Prostate gland (tissue), 2 donors: ENCODE results near the gene TANC1. TPM values are rescaled to one million over a fixed set of nuclear protein-coding genes. Genes with fewer than 3 reads are reported as not detected.
"Not testable (repeated sequence)": the region's sequence is repeated elsewhere in the genome, so short reads cannot be mapped to it uniquely, and the experiment has no call there.

ENCODE experiments used
- DNase-seq: peaks from one replicate; pipeline ENCODE4 v3.0.0-alpha.2; 2019; ENCODE audit warnings: low spot score
- H3K27ac ChIP-seq, 2 donors: fragments of 200-600 bp; sonication (generic); 2 replicates each; pipeline ENCODE4 v1.5.1; 2017 to 2019
- H3K27me3 ChIP-seq: fragments of 200-600 bp; sonication (generic); replicated peaks from 2 replicates; pipeline ENCODE4 v1.5.1; 2019; ENCODE audit not compliant: insufficient read depth
- H3K36me3 ChIP-seq, 2 donors: fragments of 200-600 bp; sonication (generic); 1 replicate in 1 of 2; 2 replicates in 1 of 2; pipeline versions ENCODE4 v1.5.1 to v1.8.1; 2017 to 2019
- H3K4me1 ChIP-seq: fragments of 200-600 bp; sonication (generic); replicated peaks from 2 replicates; pipeline ENCODE4 v1.5.1; 2019
- H3K4me3 ChIP-seq, 2 donors: fragments of 200-600 bp; sonication (generic); 2 replicates each; pipeline ENCODE4 v1.5.1; 2017 to 2019
- H3K9me3 ChIP-seq: fragments of 200-600 bp; sonication (generic); 2 replicates; pipeline ENCODE4 v1.5.1; 2017
- CTCF ChIP-seq, 4 experiments: fragments of 200-600 bp in 2 of 4; fragments of 450-650 bp in 2 of 4; sonication (generic) in 2 of 4; IDR thresholded peaks; 1 replicate in 3 of 4; 2 replicates in 1 of 4; pipeline ENCODE4 v1.5.1; 2016 to 2019; ENCODE audit warnings: antibody characterized with exemption in 4 of 4, mild to moderate bottlenecking in 2 of 4, moderate library complexity in 2 of 4
- POLR2A ChIP-seq: fragments of 450-650 bp; IDR thresholded peaks from one replicate; pipeline ENCODE4 v1.6.1; 2016; ENCODE audit warnings: antibody characterized with exemption, mild to moderate bottlenecking
- POLR2AphosphoS5 ChIP-seq: sonication (generic); formaldehyde crosslinking; IDR thresholded peaks from one replicate; pipeline ENCODE4 v1.6.1; 2017; ENCODE audit warnings: antibody characterized with exemption
- WGBS: methylation state at CpG from one replicate; pipeline ENCODE4 v1.1.5; 2018; 5-methylcytosine and 5-hydroxymethylcytosine counted together
- intact Hi-C: fragments of 100-400 bp; cut with DNase I; formaldehyde crosslinking; loops from one replicate; pipeline ENCODE4 v1.14.2; 2022
- total RNA-seq, 2 donors: library from RNA; depleted of rRNA; stranded (reverse); fragments of >200 nt; gene quantifications; one replicate each; pipeline ENCODE4 v1.1.0, GENCODE V29; 2016

TANC1 gene
- total RNA-seq, 2 donors from 2014 or later: 33.5 to 39.7 TPM

DNA sequence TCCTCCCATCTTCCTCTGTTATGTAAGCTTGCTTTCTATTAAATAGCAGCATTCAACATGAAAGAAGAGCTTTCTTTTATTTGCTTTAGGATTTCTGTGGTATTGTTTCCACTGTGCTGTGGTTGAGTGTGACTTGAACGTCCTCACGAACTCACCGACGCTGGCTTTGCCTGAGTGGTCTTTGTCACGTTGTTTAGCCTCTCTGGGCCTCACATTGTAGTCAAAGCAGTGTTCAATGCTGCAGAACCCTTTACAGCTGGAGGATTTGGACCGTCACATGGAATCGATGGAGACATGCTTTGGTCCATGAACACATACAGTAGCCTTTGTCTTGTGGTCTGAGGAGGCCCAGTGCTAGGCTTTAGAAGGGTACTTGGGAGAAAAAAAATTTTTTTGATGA lies 66.3 kb downstream of the TANC1 start:
- no peaks in the 10 kb centered on the region for H3K36me3 ChIP-seq
- H3K27ac ChIP-seq: no peak overlapping the region
- H3K4me3 ChIP-seq: no peak overlapping the region
- H3K4me1 ChIP-seq: no peaks in the 10 kb centered on the region
- no peaks in the 10 kb centered on the region for H3K9me3 ChIP-seq
- WGBS: 85% methylated on average over 7 of the region's 7 CpGs
- H3K27me3 ChIP-seq: no peaks in the 10 kb centered on the region
- DNase-seq: no peak
- TF ChIP-seq CTCF (IDR thresholded peaks at IDR 0.05) (no peak), POLR2AphosphoS5 (no peak), POLR2A (no peak)
- intact Hi-C loops: loop anchor here (10.0 kb wide), 1 partner anchor 80 kb away; no protein-coding TSS in a partner anchor

DNA sequence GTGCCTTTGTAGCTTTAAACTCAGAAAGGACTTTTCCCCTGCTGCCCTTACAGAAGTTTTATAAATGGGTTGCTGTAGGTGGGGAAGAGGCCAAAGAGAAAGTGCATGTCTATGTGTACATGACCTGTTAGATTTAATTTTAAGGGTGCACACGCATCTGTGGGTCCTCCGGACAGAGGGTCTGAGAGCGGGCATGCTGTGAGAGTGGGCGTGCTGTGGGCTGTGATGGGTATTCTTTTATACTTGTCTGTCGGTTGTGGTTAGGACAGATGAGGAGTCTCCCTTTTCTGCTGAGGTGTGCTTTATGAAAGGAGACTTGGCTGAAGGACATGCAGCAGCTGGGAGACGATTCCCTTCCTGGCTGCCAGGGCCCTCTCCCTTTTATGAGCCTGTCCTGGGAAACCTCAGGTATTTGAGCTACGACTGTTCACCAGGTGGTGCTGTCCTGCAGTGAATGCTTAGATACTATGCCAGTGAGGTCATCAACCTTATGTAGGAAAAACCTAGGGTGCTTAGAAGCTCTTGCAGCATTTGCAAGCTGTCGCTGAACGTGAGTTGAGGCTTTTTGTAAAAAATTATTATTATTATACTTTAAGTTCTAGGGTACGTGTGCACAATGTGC lies 67.5 kb downstream of the TANC1 start:
- Histone ChIP-seq H3K4me3 (no peak overlapping the region), H3K9me3 (no peaks in the 10 kb centered on the region), H3K27ac (no peak overlapping the region), H3K4me1 (no peaks in the 10 kb centered on the region), H3K27me3 (no peaks in the 10 kb centered on the region), H3K36me3 (no peaks in the 10 kb centered on the region)
- WGBS: 55% methylated on average over 10 of the region's 10 CpGs
- intact Hi-C loops: loop anchor here (10.0 kb wide), 1 partner anchor 79 kb away; no protein-coding TSS in a partner anchor
- DNase-seq: peak; percentile 89
- TF ChIP-seq POLR2AphosphoS5 (peak; percentile 86), POLR2A (no peak), CTCF (IDR thresholded peaks at IDR 0.05) (peak in 3 of 4 experiments; percentile 66 to 87 (median 73))

DNA sequence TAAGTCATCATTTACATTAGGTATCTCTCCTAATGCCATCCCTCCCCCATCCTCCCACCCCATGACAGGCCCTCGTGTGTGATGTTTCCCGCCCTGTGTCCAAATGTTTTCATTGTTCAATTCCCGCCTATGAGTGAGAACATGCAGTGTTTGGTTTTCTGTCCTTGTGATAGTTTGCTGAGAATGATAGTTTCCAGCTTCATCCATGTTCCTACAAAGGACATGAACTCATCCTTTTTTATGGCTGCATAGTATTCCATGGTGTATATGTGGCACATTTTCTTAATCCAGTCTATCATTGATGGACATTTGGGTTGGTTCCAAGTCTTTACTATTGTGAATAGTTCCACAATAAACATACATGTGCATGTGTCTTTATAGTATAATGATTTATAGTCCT lies 68.0 kb downstream of the TANC1 start:
- H3K27me3 ChIP-seq, H3K4me1 ChIP-seq, H3K27ac ChIP-seq, H3K36me3 ChIP-seq, DNase-seq, H3K9me3 ChIP-seq, H3K4me3 ChIP-seq: not testable (repeated sequence)
- intact Hi-C loops: loop anchor here (10.0 kb wide), 1 partner anchor 78 kb away; no protein-coding TSS in a partner anchor
- WGBS: 83% methylated on average over 3 of the region's 3 CpGs

DNA sequence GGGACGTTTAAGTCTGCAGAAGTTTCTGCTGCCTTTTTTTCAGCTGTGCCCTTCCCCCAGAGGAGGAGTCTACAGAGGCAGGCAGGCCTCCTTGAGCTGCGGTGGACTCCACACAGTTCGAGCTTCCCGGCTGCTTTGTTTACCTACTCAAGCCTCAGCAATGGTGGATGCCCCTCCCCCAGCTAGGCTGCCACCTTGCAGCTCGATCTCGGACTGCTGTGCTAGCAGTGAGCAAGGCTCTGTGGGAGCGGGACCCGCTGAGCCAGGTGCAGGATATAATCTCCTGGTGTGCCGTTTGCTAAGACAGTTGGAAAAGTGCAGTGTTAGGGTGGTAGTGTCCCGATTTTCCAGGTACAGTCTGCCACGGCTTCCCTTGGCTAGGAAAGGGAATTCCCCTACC lies 72.9 kb downstream of the TANC1 start:
- Histone ChIP-seq H3K4me1 (peaks cover 33% of the 10 kb centered on the region), H3K27ac (peak overlapping the region in 1 of 2 donors; percentile 54)
- not testable (repeated sequence) for H3K9me3 ChIP-seq, H3K4me3 ChIP-seq, H3K27me3 ChIP-seq, H3K36me3 ChIP-seq, DNase-seq
- WGBS: 95% methylated on average over 11 of the region's 11 CpGs
- intact Hi-C loops: loop anchor here (10.0 kb wide), 1 partner anchor 67 kb away; no protein-coding TSS in a partner anchor

DNA sequence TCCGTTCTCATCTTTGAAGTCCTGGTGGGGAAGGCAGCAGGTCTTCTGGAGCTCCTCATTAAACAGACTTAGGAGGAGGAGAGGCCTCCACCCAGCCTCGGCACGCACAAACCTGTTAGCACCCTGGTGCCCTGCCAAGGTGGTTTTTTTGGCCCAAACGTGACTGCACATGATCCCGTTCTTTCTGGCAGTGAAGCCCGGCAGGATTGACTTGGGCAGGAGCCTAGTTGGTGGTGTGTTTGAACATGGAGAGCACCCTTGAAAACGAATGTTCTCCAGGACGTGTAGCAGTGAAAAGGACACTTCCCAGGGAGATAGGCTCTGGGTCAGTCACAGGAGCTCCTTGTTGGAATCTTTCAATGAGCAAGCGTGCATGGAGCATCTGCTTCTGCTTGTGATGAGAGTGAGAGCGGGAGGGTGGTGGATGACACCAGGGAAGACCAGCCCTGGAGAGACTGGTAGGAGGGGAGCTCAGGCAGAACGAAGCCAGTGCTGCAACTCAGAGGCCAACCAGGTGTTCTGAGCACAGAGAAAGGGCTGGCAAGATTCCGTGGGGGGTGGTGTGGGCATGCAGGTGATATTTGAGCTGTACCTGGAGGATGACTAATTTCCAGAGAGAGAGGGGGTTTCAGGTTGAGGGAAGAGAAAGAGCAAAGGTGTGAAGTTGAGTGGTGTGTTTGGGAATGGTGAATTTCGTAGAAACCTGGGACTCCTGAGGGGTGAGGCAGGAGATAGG lies 73.8 kb downstream of the TANC1 start:
- peaks cover 33% of the 10 kb centered on the region for H3K4me1 ChIP-seq
- H3K27ac ChIP-seq: peak overlapping the region; percentile 21 to 54
- H3K27me3 ChIP-seq: no peaks in the 10 kb centered on the region
- no peaks in the 10 kb centered on the region for H3K36me3 ChIP-seq
- 48% methylated on average over 13 of the region's 13 CpGs for WGBS
- intact Hi-C loops: loop anchor here (10.0 kb wide), 1 partner anchor 67 kb away; no protein-coding TSS in a partner anchor
- peak; percentile 75 for TF ChIP-seq POLR2AphosphoS5
- TF ChIP-seq CTCF (IDR thresholded peaks at IDR 0.05): no peak
- H3K9me3 ChIP-seq: no peaks in the 10 kb centered on the region
- H3K4me3 ChIP-seq: no peak overlapping the region
- peak; percentile 84 for DNase-seq
